Measurements from ENCODE around the gene CTAG2.
"Not testable (repeated sequence)": the region's sequence is repeated elsewhere in the genome, so short reads cannot be mapped to it uniquely, and the experiment has no call there.

DNA sequence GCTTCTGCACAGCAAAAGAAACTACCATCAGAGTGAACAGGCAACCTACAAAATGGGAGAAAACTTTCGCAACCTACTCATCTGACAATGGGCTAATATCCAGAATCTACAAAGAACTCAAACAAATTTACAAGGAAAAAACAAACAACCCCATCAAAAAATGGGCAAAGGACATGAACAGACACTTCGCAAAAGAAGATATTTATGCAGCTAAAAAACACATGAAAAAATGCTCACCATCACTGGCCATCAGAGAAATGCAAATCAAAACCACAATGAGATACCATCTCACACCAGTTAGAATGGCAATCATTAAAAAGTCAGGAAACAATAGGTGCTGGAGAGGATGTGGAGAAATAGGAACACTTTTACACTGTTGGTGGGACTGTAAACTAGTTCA, 37.1 kb upstream of the CTAG2 start:
- TF ChIP-seq POLR2A (IDR thresholded peaks at IDR 0.05), result not testable (repeated sequence)
- TF ChIP-seq, protein P1, sequence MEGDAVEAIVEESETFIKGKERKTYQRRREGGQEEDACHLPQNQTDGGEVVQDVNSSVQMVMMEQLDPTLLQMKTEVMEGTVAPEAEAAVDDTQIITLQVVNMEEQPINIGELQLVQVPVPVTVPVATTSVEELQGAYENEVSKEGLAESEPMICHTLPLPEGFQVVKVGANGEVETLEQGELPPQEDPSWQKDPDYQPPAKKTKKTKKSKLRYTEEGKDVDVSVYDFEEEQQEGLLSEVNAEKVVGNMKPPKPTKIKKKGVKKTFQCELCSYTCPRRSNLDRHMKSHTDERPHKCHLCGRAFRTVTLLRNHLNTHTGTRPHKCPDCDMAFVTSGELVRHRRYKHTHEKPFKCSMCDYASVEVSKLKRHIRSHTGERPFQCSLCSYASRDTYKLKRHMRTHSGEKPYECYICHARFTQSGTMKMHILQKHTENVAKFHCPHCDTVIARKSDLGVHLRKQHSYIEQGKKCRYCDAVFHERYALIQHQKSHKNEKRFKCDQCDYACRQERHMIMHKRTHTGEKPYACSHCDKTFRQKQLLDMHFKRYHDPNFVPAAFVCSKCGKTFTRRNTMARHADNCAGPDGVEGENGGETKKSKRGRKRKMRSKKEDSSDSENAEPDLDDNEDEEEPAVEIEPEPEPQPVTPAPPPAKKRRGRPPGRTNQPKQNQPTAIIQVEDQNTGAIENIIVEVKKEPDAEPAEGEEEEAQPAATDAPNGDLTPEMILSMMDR (IDR thresholded peaks at IDR 0.05), result not testable (repeated sequence)

Measured in esophagus squamous epithelium (tissue), 4 donors.